Neural progenitor cell (in vitro differentiated cells): ENCODE results near the gene ZNF142. TPM values are rescaled to one million over a fixed set of nuclear protein-coding genes. Genes with fewer than 3 reads are reported as not detected.

Experiments
- DNase-seq: peaks from one replicate; pipeline ENCODE4 v3.0.0-alpha.2; 2016; ENCODE audit warnings: low spot score
- H2AFZ ChIP-seq: fragments of 200-600 bp; sonication (generic); replicated peaks from 2 replicates; pipeline ENCODE4 v1.6.1; 2016; ENCODE audit warnings: antibody characterized with exemption
- H3F3A ChIP-seq: fragments of 200-600 bp; sonication (generic); 2 replicates; pipeline ENCODE4 v1.6.1; 2016; ENCODE audit warnings: antibody characterized with exemption, low read depth
- H3K27ac ChIP-seq: fragments of 200-600 bp; sonication (generic); 2 replicates; pipeline ENCODE4 v1.5.1; 2016; ENCODE audit warnings: mild to moderate bottlenecking
- H3K27me3 ChIP-seq: fragments of 200-600 bp; sonication (generic); 2 replicates; pipeline ENCODE4 v1.6.1; 2016; ENCODE audit warnings: mild to moderate bottlenecking, moderate library complexity
- H3K36me3 ChIP-seq: fragments of 200-600 bp; sonication (generic); 2 replicates; pipeline ENCODE4 v1.5.1; 2016
- H3K4me1 ChIP-seq: fragments of 200-600 bp; sonication (generic); 2 replicates; pipeline ENCODE4 v1.6.1; 2016; ENCODE audit warnings: mixed run types
- H3K4me2 ChIP-seq: fragments of 200-600 bp; sonication (generic); 2 replicates; pipeline ENCODE4 v1.6.1; 2016
- H3K4me3 ChIP-seq: fragments of 200-600 bp; sonication (generic); 2 replicates; pipeline ENCODE4 v1.5.1; 2016
- H3K79me2 ChIP-seq: fragments of 200-600 bp; sonication (generic); 2 replicates; pipeline ENCODE4 v1.6.1; 2016; ENCODE audit warnings: low read depth
- H3K9ac ChIP-seq: fragments of 200-600 bp; sonication (generic); 2 replicates; pipeline ENCODE4 v1.6.1; 2016
- H3K9me3 ChIP-seq: fragments of 200-600 bp; sonication (generic); 2 replicates; pipeline ENCODE4 v1.5.1; 2016; ENCODE audit warnings: low read depth
- H4K20me1 ChIP-seq: fragments of 200-600 bp; sonication (generic); 2 replicates; pipeline ENCODE4 v1.6.1; 2016; ENCODE audit warnings: low read depth
- H3K27ac Mint-ChIP-seq: 3 replicates; pipeline ENCODE4 v1.8.0; 2021; ENCODE audit warnings: mixed read lengths
- H3K27me3 Mint-ChIP-seq: 2 replicates; pipeline ENCODE4 v1.8.0; 2022; ENCODE audit warnings: low read depth, mild to moderate bottlenecking, inconsistent platforms, moderate library complexity, mixed read lengths; ENCODE audit not compliant: insufficient read depth
- H3K36me3 Mint-ChIP-seq: 3 replicates; pipeline ENCODE4 v1.8.0; 2021; ENCODE audit warnings: mixed read lengths
- H3K4me1 Mint-ChIP-seq: 3 replicates; pipeline ENCODE4 v1.8.0; 2021; ENCODE audit warnings: mixed read lengths
- H3K4me3 Mint-ChIP-seq: 3 replicates; pipeline ENCODE4 v1.8.0; 2021; ENCODE audit warnings: mild to moderate bottlenecking, moderate library complexity, mixed read lengths
- H3K9me3 Mint-ChIP-seq: 3 replicates; pipeline ENCODE4 v1.8.0; 2020; ENCODE audit warnings: mixed read lengths
- CTCF ChIP-seq: fragments of 200-600 bp; sonication (generic); IDR thresholded peaks from 2 replicates; pipeline ENCODE4 v1.5.1; 2017; ENCODE audit warnings: antibody characterized with exemption, mild to moderate bottlenecking
- EZH2 ChIP-seq: fragments of 200-600 bp; sonication (generic); IDR thresholded peaks from 2 replicates; pipeline ENCODE4 v1.6.1; 2017; ENCODE audit warnings: antibody characterized with exemption, mild to moderate bottlenecking, moderate library complexity
- EZH2phosphoT487 ChIP-seq: fragments of 200-600 bp; sonication (generic); IDR thresholded peaks from 2 replicates; pipeline ENCODE4 v1.6.1; 2017; ENCODE audit warnings: antibody characterized with exemption
- total RNA-seq: library from RNA; depleted of rRNA; stranded (reverse); fragments of >200 nt; gene quantifications from 2 replicates; pipeline ENCODE4 v1.2.3, GENCODE V29; 2015; ENCODE audit warnings: low replicate concordance

The ZNF142 gene
- total RNA-seq, 1 donor from 2014 or later: 3.3 TPM

- Histone ChIP-seq H3K79me2 (no peaks in the 10 kb centered on the region), H3K36me3 (no peaks in the 10 kb centered on the region), H3F3A (peaks cover 4% of the 10 kb centered on the region), H3K9me3 (no peaks in the 10 kb centered on the region), H2AFZ (no peak overlapping the region), H3K27ac (no peak overlapping the region), H3K27me3 (no peaks in the 10 kb centered on the region), H3K4me1 (no peaks in the 10 kb centered on the region), H4K20me1 (no peaks in the 10 kb centered on the region), H3K9ac (no peak overlapping the region), H3K4me3 (no peak overlapping the region), H3K4me2 (no peak overlapping the region)
- H3K4me1 Mint-ChIP-seq: no peaks in the 10 kb centered on the region
- peaks cover 19% of the 10 kb centered on the region for H3K36me3 Mint-ChIP-seq
- DNase-seq: no peak
- H3K27ac Mint-ChIP-seq: no peak overlapping the region
- peaks cover 3% of the 10 kb centered on the region for H3K27me3 Mint-ChIP-seq
- H3K4me3 Mint-ChIP-seq: no peak overlapping the region
- TF ChIP-seq CTCF (no peak), EZH2phosphoT487 (no peak), EZH2 (no peak)
- no peaks in the 10 kb centered on the region for H3K9me3 Mint-ChIP-seq
These were observed 42.4 kb upstream of the ZNF142 start for GRCh38 chr2:218701806-218702205.

DNA sequence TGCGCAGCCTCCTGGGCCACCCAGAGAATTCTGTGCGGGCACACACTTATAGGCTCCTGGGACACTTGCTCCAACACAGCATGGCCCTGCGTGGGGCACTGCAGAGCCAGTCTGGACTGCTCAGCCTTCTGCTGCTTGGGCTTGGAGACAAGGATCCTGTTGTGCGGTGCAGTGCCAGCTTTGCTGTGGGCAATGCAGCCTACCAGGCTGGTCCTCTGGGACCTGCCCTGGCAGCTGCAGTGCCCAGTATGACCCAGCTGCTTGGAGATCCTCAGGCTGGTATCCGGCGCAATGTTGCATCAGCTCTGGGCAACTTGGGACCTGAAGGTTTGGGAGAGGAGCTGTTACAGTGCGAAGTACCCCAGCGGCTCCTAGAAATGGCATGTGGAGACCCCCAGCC is 39.5 kb upstream of the ZNF142 start:
- Histone ChIP-seq H3K27ac (no peak overlapping the region), H3K9me3 (no peaks in the 10 kb centered on the region), H3K9ac (no peak overlapping the region), H2AFZ (no peak overlapping the region), H4K20me1 (peaks cover 7% of the 10 kb centered on the region), H3K36me3 (no peaks in the 10 kb centered on the region), H3K4me3 (no peak overlapping the region), H3F3A (peaks cover 15% of the 10 kb centered on the region), H3K4me2 (no peak overlapping the region), H3K4me1 (peaks cover 11% of the 10 kb centered on the region), H3K27me3 (no peaks in the 10 kb centered on the region), H3K79me2 (no peaks in the 10 kb centered on the region)
- H3K4me1 Mint-ChIP-seq: peaks cover 12% of the 10 kb centered on the region
- TF ChIP-seq EZH2 (no peak), CTCF (no peak), EZH2phosphoT487 (no peak)
- no peak overlapping the region for H3K4me3 Mint-ChIP-seq
- H3K27me3 Mint-ChIP-seq: peaks cover 5% of the 10 kb centered on the region
- no peak for DNase-seq
- no peak overlapping the region for H3K27ac Mint-ChIP-seq
- H3K36me3 Mint-ChIP-seq: peaks cover 23% of the 10 kb centered on the region
- H3K9me3 Mint-ChIP-seq: no peaks in the 10 kb centered on the region

DNA sequence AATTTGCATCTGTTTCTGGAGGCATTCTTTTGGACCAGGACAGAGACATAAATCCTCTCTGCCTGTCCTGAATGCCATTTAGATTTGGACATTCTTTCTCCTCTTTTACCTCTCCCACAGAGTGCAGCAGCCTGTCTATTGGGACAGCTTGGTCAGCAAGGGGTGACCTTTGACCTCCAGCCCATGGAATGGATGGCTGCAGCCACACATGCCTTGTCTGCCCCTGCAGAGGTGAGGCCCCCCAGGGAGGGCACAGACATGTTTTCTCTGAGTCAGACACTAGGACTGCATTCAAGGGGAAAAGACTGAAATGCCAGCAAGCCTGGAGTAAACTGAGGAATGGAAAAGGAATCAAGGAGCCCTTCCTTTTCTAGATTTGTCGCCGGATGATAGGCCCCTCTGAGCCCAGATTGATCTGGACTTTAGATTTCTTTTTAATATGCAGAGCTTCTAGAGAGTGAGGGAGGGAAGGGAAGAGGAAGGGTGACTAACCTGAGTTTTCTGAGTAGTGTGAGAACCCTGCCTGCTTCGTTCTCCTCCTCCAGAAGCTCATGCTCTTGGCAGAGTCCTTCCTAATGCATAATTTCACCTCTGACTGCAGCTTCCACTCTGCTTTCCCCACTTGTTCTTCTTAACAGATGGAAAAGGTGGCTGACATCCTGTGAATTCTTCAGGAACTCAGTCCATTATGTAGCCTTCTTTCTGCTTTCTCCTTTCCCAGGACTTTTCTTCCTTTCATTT is 35.2 kb upstream of the ZNF142 start:
- Histone ChIP-seq H4K20me1 (peaks cover 9% of the 10 kb centered on the region), H3K9ac (no peak overlapping the region), H3K79me2 (no peaks in the 10 kb centered on the region), H3K36me3 (no peaks in the 10 kb centered on the region), H2AFZ (no peak overlapping the region), H3K27ac (peak overlapping the region; percentile 82), H3K4me2 (peak overlapping the region; percentile 28), H3K4me3 (no peak overlapping the region), H3K27me3 (no peaks in the 10 kb centered on the region), H3K4me1 (peaks cover 17% of the 10 kb centered on the region), H3K9me3 (no peaks in the 10 kb centered on the region), H3F3A (peaks cover 17% of the 10 kb centered on the region)
- TF ChIP-seq CTCF: no peak
- no peaks in the 10 kb centered on the region for H3K9me3 Mint-ChIP-seq
- H3K4me1 Mint-ChIP-seq: peaks cover 21% of the 10 kb centered on the region
- peaks cover 5% of the 10 kb centered on the region for H3K27me3 Mint-ChIP-seq
- DNase-seq: peak; percentile 86
- peaks cover 30% of the 10 kb centered on the region for H3K36me3 Mint-ChIP-seq
- peak overlapping the region; percentile 78 for H3K27ac Mint-ChIP-seq
- H3K4me3 Mint-ChIP-seq: peak overlapping the region; percentile 9
